ENCODE measurements around the gene PAX7. TPM values are rescaled to one million over a fixed set of nuclear protein-coding genes. Genes with fewer than 3 reads are reported as not detected.

Gene PAX7
- total RNA-seq, 2 donors from 2014 or later, result not detected

GRCh38 chr1:18611311-18611710 lies 19.3 kb upstream of the PAX7 start:
- Histone ChIP-seq H3K36me3 (no peaks in the 10 kb centered on the region), H3K27me3 (replicated peaks; ENCODE audit: insufficient read depth) (no peaks in the 10 kb centered on the region), H3K4me3 (no peak overlapping the region), H3K4me1 (ENCODE audit: control insufficient read depth in 1 of 2, low read depth in 2 of 2) (no peaks in the 10 kb centered on the region), H3K9me3 (no peaks in the 10 kb centered on the region), H3K27ac (no peak overlapping the region)
- DNase-seq (ENCODE audit: low spot score), result no peak
- TF ChIP-seq CTCF (IDR thresholded peaks at IDR 0.05), result no peak
- no peak for ATAC-seq (ENCODE audit: insufficient number of reproducible peaks, low FRiP score, low read depth)

- TF ChIP-seq CTCF (IDR thresholded peaks at IDR 0.05), result no peak
- H3K36me3 ChIP-seq, result no peaks in the 10 kb centered on the region
- H3K27me3 ChIP-seq (replicated peaks; ENCODE audit: insufficient read depth), result no peaks in the 10 kb centered on the region
- no peak overlapping the region for H3K4me3 ChIP-seq
- H3K27ac ChIP-seq, result no peak overlapping the region
- ATAC-seq (ENCODE audit: insufficient number of reproducible peaks, low FRiP score, low read depth), result no peak
- H3K4me1 ChIP-seq (ENCODE audit: control insufficient read depth in 1 of 2, low read depth in 2 of 2), result no peaks in the 10 kb centered on the region
- no peak for DNase-seq (ENCODE audit: low spot score)
- H3K9me3 ChIP-seq, result no peaks in the 10 kb centered on the region
Observed at GRCh38 chr1:18612073-18612472, 18.6 kb upstream of the PAX7 start.

- ATAC-seq (ENCODE audit: insufficient number of reproducible peaks, low FRiP score, low read depth) (no peak), DNase-seq (ENCODE audit: low spot score) (no peak)
- Histone ChIP-seq H3K27me3 (replicated peaks; ENCODE audit: insufficient read depth) (no peaks in the 10 kb centered on the region), H3K27ac (no peak overlapping the region), H3K9me3 (no peaks in the 10 kb centered on the region), H3K4me3 (no peak overlapping the region), H3K36me3 (no peaks in the 10 kb centered on the region), H3K4me1 (ENCODE audit: control insufficient read depth in 1 of 2, low read depth in 2 of 2) (no peaks in the 10 kb centered on the region)
- TF ChIP-seq CTCF (IDR thresholded peaks at IDR 0.05), result no peak
Observed at GRCh38 chr1:18614069-18614735, 16.4 kb upstream of the PAX7 start.

GRCh38 chr1:18618546-18619466 lies 11.8 kb upstream of the PAX7 start:
- TF ChIP-seq CTCF (IDR thresholded peaks at IDR 0.05), result no peak
- no peak overlapping the region for H3K4me3 ChIP-seq
- no peaks in the 10 kb centered on the region for H3K36me3 ChIP-seq
- no peak overlapping the region for H3K27ac ChIP-seq
- no peaks in the 10 kb centered on the region for H3K4me1 ChIP-seq (ENCODE audit: control insufficient read depth in 1 of 2, low read depth in 2 of 2)
- no peaks in the 10 kb centered on the region for H3K9me3 ChIP-seq
- no peak for ATAC-seq (ENCODE audit: insufficient number of reproducible peaks, low FRiP score, low read depth)
- peaks cover 3% of the 10 kb centered on the region for H3K27me3 ChIP-seq (replicated peaks; ENCODE audit: insufficient read depth)
- no peak for DNase-seq (ENCODE audit: low spot score)

GRCh38 chr1:18619467-18619835 lies 11.2 kb upstream of the PAX7 start:
- TF ChIP-seq CTCF (IDR thresholded peaks at IDR 0.05), result no peak
- H3K27me3 ChIP-seq (replicated peaks; ENCODE audit: insufficient read depth), result peaks cover 3% of the 10 kb centered on the region
- H3K4me3 ChIP-seq, result no peak overlapping the region
- H3K36me3 ChIP-seq, result no peaks in the 10 kb centered on the region
- no peak for DNase-seq (ENCODE audit: low spot score)
- H3K27ac ChIP-seq, result no peak overlapping the region
- H3K9me3 ChIP-seq, result no peaks in the 10 kb centered on the region
- ATAC-seq (ENCODE audit: insufficient number of reproducible peaks, low FRiP score, low read depth), result no peak
- H3K4me1 ChIP-seq (ENCODE audit: control insufficient read depth in 1 of 2, low read depth in 2 of 2), result no peaks in the 10 kb centered on the region
